Esophagus squamous epithelium (tissue), 5 donors: ENCODE results near the gene SIMC1. TPM values are rescaled to one million over a fixed set of nuclear protein-coding genes. Genes with fewer than 3 reads are reported as not detected.
"Not testable (repeated sequence)": the region's sequence is repeated elsewhere in the genome, so short reads cannot be mapped to it uniquely, and the experiment has no call there.

ENCODE experiments used
- DNase-seq: peaks from one replicate; lab custom pipeline; 2025; lab: John Stamatoyannopoulos, UW
- H3K27ac ChIP-seq, 4 donors: fragments of 200-600 bp; sonication (generic); one replicate each; pipeline ENCODE4 v1.5.1; 2016 to 2019; ENCODE audit warnings: mild to moderate bottlenecking in 1 of 4
- H3K27me3 ChIP-seq, 4 donors: fragments of 200-600 bp; sonication (generic); 1 replicate in 3 of 4; 2 replicates in 1 of 4; pipeline versions ENCODE4 v1.5.1 to v1.6.0; 2017 to 2021; ENCODE audit warnings: antibody characterized with exemption in 1 of 4
- H3K36me3 ChIP-seq, 3 donors: fragments of 200-600 bp; sonication (generic); one replicate each; pipeline ENCODE4 v1.5.1; 2016 to 2019
- H3K4me1 ChIP-seq, 3 donors: fragments of 200-600 bp; sonication (generic); one replicate each; pipeline ENCODE4 v1.5.1; 2017 to 2019
- H3K4me3 ChIP-seq, 4 donors: fragments of 200-600 bp; sonication (generic); 1 replicate in 3 of 4; 2 replicates in 1 of 4; pipeline ENCODE4 v1.5.1; 2016 to 2019; ENCODE audit warnings: mild to moderate bottlenecking in 2 of 4, moderate library complexity in 1 of 4
- H3K9me3 ChIP-seq, 3 donors: fragments of 200-600 bp; sonication (generic); one replicate each; pipeline ENCODE4 v1.5.1; 2016 to 2019
- CTCF ChIP-seq, 6 experiments: fragments of 450-650 bp in 4 of 6; fragments of 200-600 bp in 2 of 6; sonication (generic) in 2 of 6; IDR thresholded peaks; one replicate each; pipeline ENCODE4 v1.5.1; 2016 to 2019; ENCODE audit warnings: antibody characterized with exemption in 6 of 6, mild to moderate bottlenecking in 4 of 6, moderate library complexity in 4 of 6
- POLR2A ChIP-seq, 4 donors: fragments of 450-650 bp; IDR thresholded peaks; one replicate each; pipeline ENCODE4 v1.6.1; 2017; ENCODE audit warnings: antibody characterized with exemption in 4 of 4, mild to moderate bottlenecking in 4 of 4, moderate library complexity in 3 of 4
- WGBS, 2 donors: methylation state at CpG; one replicate each; pipeline ENCODE4 v1.1.5; 2018; 5-methylcytosine and 5-hydroxymethylcytosine counted together
- intact Hi-C: fragments of 100-400 bp; cut with DNase I; formaldehyde crosslinking; loops from one replicate; pipeline ENCODE4 v1.15.0; 2022
- total RNA-seq, 4 donors: library from RNA; depleted of rRNA; stranded (reverse); fragments of >200 nt; gene quantifications; one replicate each; pipeline ENCODE4 v1.1.0, GENCODE V29; 2016
- donor health status: DM: yes; HTN: yes; CAD: no.

The SIMC1 gene
- total RNA-seq, 4 donors from 2014 or later, result 2.2 to 11.4 (median 5.6) TPM

GRCh38 chr5:176266448-176266847, 28.2 kb downstream of the SIMC1 start:
- H3K27ac ChIP-seq, DNase-seq, H3K36me3 ChIP-seq, H3K9me3 ChIP-seq, H3K4me1 ChIP-seq, intact Hi-C loops, H3K27me3 ChIP-seq, H3K4me3 ChIP-seq: not testable (repeated sequence)
- WGBS, 2 donors, result 71 to 83% methylated on average over 1 of the region's 1 CpG

- H3K27me3 ChIP-seq, H3K27ac ChIP-seq, intact Hi-C loops, H3K4me1 ChIP-seq, DNase-seq, H3K36me3 ChIP-seq, H3K9me3 ChIP-seq, H3K4me3 ChIP-seq: not testable (repeated sequence)
Observed at GRCh38 chr5:176289018-176289417, 50.8 kb downstream of the SIMC1 start.

DNA sequence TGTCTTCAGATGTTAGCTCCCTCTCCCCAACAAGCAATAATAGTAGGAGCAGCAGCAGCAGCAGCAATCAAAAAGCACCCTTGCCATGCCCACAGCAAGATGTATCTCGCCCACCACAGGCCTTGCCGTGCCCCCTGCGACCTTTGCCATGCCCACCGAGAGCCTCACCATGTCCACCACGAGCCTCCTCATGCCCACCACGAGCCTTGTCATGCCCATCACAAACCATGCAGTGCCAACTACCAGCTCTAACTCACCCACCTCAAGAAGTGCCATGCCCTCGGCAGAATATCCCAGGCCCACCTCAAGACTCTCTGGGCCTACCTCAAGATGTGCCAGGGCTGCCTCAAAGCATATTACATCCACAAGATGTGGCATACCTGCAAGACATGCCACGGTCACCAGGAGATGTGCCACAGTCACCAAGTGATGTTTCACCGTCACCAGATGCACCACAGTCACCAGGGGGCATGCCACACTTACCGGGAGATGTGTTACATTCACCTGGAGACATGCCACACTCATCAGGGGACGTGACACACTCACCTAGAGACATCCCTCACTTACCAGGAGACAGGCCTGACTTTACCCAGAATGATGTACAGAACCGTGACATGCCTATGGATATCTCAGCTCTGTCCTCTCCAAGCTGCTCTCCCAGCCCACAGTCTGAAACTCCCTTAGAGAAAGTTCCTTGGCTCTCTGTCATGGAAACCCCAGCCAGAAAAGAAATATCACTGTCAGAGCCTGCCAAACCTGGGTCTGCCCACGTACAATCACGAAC, 52.0 kb downstream of the SIMC1 start:
- H3K27me3 ChIP-seq, H3K36me3 ChIP-seq, DNase-seq, H3K9me3 ChIP-seq, intact Hi-C loops, H3K4me3 ChIP-seq, H3K27ac ChIP-seq, H3K4me1 ChIP-seq: not testable (repeated sequence)
- whole genome bisulfite sequencing, 2 donors, result 84 to 95% methylated on average over 8 to 12 of the region's 14 CpGs

DNA sequence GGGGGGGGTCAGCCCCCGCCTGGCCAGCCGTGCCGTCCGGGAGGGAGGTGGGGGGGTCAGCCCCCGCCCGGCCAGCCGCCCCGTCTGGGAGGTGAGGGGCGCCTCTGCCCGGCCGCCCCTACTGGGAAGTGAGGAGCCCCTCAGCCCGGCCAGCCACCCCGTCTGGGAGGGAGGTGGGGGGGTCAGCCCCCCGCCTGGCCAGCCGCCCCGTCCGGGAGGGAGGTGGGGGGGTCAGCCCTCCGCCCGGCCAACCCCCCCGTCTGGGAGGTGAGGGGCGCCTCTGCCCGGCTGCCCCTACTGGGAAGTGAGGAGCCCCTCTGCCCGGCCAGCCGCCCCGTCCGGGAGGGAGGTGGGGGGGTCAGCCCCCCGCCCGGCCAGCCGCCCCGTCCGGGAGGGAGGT, 67.1 kb downstream of the SIMC1 start:
- H3K36me3 ChIP-seq, result peaks cover 0 to 30% (median 0%) of the 10 kb centered on the region in 3 donors
- no CpG with 5 or more reads among the region's 31 CpGs for WGBS, 2 donors
- DNase-seq, H3K4me1 ChIP-seq, intact Hi-C loops, H3K4me3 ChIP-seq, H3K27me3 ChIP-seq, H3K9me3 ChIP-seq, H3K27ac ChIP-seq: not testable (repeated sequence)

DNA sequence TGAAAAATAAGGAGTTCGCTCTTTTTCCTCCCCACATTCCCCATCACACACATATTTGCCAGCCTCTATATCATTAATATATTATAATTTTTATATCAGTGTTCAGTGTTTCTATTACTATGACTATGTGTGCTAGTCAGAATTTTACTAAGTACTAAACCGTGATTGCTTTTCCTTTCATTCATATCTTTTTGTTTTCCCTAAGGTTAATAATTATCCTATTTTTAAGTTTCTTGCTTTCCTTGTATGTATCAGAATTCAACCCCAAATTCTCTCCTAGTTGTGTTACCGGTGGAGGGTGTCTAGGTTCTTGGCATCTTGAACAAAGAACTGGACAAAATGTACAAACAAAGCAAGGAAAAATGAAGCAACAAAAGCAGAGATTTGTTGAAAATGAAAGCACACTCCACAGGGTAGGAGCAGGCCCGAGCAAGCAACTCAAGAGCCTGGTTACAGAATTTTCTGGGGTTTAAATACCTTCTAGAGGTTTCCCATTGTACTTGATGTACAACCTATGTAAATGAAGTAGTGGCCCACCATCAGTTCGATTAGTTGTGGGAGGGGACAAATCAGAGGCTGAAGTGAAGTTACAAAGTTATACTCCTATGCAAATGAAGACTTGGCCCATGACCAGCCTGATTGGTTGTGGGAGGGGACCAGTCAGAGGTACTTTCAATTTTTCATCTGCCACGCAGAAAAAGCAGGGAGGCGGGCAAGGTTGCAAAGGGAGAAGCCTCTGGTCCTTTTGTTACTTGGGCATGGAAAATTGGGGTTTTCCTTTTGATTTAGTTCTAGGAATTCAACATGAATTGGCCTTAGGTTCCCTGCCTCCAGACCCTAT, 79.5 kb downstream of the SIMC1 start:
- intact Hi-C loops, result no loop called here
- no peak for TF ChIP-seq POLR2A (IDR thresholded peaks at IDR 0.05)
- TF ChIP-seq CTCF (IDR thresholded peaks at IDR 0.05), result no peak
- H3K27ac ChIP-seq, result peak overlapping the region in 1 of 4 donors; percentile 25
- H3K27me3 ChIP-seq, result no peaks in the 10 kb centered on the region
- H3K4me3 ChIP-seq, result no peak overlapping the region
- 44 to 53% methylated on average over 7 of the region's 7 CpGs for WGBS, 2 donors
- no peaks in the 10 kb centered on the region for H3K9me3 ChIP-seq
- no peak for DNase-seq
- H3K36me3 ChIP-seq, result peaks cover 0 to 41% (median 3%) of the 10 kb centered on the region in 3 donors
- peaks cover 0 to 19% (median 0%) of the 10 kb centered on the region in 3 donors for H3K4me1 ChIP-seq

GRCh38 chr5:176319827-176320554, 81.8 kb downstream of the SIMC1 start:
- intact Hi-C loops, result no loop called here
- H3K27me3 ChIP-seq, result no peaks in the 10 kb centered on the region
- TF ChIP-seq CTCF (IDR thresholded peaks at IDR 0.05), result peak in 2 of 6 experiments; percentile 16 to 20
- TF ChIP-seq POLR2A (IDR thresholded peaks at IDR 0.05), result no peak
- H3K4me3 ChIP-seq, result no peak overlapping the region
- WGBS, 2 donors, result 88 to 90% methylated on average over 7 to 9 of the region's 9 CpGs
- H3K9me3 ChIP-seq, result no peaks in the 10 kb centered on the region
- H3K27ac ChIP-seq, result no peak overlapping the region
- DNase-seq, result no peak
- H3K36me3 ChIP-seq, result peaks cover 0 to 48% (median 7%) of the 10 kb centered on the region in 3 donors
- peaks cover 0 to 19% (median 0%) of the 10 kb centered on the region in 3 donors for H3K4me1 ChIP-seq
